ENCODE results near the gene KCNT1.

KCNT1 gene

DNA sequence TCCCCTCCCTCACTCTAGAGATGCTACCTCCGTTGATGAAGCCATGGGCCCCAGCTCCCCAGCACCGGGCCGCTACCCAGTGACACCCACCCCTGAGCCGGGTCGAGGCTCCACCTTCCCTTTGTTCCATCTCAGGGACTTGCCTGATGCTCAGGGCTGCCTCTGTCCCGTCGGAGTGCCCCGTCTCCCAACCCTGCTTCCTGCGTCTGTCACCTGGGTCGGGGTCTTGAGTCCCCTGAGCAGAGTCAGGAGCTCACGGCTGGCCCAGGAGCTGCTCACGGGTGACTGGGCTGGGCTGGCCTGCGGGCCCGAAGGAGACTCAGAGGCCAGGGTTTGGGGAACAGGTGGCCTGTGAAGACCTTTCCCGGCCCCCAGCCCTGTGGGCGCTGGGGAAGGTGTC, 85.3 kb downstream of the KCNT1 start:
- DNase-seq = no peak

DNA sequence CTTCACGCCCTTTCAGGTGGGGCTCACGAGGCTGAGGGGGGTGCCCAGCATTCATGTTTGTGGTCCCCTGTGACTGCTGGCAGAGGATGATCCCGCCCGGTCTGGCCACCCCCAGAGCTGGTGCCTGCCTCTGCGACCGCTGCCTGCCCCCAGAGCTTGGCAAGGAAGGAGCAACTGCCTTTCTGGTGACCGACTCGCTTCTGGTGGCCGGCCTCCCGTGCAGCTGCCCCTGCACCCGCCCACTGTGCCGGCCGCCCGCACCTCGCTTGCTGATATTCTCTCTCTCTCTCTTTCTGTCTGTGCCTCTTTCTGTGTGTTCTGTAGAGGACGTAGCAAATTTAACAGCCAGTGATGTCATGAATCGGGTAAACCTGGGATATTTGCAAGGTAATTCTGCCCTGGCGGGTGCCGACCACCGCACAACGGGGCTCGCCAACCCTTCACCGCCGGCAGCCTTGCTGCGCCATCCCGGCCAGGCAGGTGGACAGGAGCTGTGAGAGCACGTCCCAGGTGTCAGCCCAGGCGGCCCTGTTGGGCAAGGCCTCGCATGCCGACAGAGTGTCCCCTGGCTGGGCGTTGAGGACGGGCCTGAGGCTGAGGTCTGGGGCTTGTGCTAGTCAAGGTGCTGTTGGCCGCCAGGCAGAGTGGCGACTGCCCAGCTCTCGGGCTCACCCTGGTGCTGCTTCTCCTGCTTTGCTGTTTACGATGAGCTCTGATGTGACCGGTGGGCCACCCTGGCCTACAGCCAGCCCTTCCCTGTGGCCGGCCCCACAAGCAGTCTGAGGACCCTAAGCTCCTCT, 86.0 kb downstream of the KCNT1 start:
- DNase-seq = no peak

DNA sequence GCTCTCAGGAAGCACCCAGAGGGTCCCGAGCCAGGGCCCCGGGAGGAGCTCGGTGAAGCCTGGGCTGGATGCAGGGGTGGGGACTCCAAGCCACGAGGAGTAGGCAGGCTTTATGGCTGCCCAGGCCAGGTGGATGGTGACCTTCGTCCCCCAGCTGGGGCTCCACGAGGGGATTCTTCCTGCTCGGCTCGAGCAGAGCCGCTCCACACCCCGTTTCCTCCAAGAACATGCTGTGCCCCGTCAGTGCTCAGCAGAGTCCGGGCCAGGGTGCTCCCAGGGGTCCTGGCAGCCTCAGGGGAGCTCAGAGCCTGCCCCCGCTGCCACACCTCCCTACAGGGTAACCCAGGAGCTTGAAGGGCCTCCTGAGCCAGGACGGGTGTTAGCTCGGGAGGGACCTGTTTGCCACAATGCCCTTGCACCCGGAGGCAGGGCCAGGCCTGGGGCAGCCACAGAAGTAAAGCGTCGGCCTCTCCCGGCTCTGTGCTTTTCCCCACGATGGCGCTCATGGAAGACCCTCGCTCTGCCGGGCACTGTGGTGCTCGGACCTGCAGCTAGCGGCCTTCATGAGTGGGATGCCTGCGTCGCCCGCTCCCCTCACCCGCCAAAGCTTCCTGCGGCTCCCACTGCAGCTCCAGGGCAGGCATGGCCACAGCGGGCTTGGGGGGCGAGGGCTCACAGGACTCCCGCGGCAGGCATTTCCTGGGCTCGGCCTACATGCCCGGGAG, 86.8 kb downstream of the KCNT1 start:
- DNase-seq = no peak

DNA sequence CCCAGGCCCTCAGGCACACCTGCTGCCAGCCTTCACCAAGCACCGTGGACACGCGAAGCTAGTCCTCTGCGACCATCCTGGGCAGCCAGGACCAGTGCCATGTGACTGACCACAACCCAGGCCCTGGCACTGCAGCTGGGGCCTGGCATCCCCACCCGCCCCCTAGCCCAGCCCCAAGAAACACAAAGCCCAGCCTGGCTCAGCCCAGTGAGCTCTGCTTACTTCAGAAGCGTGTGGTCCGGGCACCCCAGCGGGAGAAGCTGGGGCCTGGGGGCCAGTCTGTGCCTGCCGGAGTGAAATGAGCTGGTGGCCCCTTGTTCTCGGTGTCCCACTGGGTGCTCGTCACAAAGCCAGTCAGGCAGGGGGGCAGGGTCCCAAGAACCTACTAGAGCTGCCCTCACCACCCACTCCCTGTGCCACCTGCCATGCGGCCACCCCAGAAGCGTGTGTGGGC, 87.9 kb downstream of the KCNT1 start:
- no peak for DNase-seq

DNA sequence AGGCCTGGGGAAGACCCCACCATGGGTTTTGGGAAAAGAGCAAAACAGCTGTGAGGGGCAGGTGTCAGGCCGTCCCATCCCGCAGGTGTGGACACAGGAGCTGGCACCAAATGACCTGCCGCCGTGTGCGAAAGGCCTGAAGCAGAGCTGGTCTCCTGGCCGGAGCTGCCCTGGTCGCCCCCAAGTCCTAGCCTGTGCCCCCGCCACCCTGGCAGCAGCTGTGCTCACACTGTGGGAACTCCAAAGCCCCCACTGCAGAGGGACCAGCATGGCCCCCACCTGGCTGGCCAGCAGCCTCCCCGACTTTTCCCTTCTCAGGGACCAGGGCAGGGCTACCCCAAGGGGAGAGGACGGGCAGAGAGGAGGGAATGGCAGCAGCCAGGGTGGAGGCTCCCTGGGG, 88.4 kb downstream of the KCNT1 start:
- DNase-seq = no peak

DNA sequence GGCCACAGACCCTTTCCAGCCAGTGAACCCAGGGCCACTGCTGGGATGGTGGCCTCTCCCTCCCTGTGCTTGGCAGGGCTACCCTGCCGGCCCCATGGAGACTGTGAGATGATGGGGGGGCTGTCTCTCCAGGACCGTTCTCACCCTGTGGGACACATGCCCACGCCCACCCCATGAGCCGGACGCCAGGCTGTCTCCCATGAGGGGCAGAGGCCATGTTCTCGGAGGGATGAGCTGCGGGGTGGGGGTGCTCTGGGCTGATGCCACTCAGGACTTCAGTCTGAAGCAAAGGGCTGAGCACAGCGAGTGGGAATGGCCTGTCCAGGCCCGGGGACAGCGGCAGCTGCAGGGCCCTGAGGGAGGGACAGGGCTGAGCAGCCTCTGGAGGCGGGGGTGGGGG, 88.9 kb downstream of the KCNT1 start:
- no peak for DNase-seq

DNA sequence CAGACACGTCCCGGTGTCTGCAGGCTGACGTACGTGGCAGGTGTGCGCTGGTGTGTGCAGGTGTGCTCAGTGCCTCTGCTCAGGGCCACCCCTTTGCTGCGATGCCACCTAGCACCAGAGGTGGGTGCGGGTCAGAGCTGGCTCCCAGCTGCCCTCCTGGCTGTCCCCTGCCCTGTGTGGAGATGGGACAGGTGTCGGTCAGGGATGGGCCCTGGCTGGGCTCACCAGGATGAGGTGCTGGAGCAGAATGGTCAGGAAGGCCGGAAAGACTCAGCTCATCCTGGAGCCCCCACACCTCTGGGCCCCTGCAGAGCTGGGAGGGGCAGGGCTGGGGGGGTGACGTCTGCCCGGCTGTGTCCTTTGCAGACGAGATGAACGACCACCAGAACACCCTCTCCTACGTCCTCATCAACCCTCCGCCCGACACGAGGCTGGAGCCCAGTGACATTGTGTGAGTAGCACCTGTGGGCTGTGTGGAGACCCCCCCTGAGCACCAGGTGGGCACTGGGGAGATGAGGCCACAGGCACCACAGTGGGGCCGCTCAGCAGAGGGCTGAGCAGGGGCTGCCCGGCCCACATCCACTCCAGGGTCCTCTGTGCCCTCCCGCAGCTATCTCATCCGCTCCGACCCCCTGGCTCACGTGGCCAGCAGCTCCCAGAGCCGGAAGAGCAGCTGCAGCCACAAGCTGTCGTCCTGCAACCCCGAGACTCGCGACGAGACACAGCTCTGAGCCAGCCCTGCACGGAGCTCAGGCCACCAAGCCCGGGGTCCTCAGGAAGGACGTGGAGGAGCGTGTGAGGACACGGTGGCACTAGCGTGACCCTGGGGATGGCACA, 89.7 kb downstream of the KCNT1 start:
- DNase-seq = no peak

DNA sequence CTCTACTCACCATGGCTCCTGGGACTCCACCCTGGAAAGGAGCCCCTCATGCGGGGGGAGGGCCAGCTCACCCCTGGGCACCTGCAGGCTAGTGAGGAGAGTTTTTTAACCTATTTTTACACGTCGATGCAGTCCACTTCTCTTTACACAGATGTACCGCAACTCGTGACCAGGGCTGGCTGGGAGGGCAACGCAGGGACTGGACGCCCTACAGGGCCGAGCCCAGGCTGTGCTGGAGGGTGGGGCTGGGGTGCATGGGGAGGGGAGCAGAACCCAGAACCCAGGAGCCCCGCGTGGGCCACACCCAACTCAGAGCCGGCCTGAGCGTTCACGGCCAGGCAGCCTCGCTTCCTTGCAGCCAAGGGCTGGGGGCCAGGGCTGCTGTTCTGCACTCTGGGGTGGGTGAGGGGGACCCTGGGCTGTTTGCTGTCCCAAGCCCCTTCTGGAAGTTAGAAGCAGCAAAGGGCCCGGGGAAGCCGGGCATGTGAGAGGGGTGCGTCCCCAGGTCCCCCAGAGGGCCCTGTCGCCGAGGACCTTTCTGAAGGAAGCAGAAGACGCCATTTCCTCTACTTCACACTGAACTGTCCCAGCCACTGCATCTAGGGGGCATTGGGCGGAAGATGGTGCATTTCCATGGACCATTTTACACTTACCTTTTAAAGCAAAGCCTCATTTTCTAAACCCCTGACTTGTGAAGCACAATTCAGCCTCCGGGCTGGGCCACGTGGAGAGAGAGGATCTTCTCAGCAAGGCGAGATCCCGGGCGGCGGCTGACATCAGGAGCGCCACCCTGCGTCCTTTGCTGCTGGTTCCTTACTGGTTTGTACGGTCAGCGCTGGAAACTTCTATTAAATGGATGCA, 90.5 kb downstream of the KCNT1 start:
- no peak for DNase-seq

DNA sequence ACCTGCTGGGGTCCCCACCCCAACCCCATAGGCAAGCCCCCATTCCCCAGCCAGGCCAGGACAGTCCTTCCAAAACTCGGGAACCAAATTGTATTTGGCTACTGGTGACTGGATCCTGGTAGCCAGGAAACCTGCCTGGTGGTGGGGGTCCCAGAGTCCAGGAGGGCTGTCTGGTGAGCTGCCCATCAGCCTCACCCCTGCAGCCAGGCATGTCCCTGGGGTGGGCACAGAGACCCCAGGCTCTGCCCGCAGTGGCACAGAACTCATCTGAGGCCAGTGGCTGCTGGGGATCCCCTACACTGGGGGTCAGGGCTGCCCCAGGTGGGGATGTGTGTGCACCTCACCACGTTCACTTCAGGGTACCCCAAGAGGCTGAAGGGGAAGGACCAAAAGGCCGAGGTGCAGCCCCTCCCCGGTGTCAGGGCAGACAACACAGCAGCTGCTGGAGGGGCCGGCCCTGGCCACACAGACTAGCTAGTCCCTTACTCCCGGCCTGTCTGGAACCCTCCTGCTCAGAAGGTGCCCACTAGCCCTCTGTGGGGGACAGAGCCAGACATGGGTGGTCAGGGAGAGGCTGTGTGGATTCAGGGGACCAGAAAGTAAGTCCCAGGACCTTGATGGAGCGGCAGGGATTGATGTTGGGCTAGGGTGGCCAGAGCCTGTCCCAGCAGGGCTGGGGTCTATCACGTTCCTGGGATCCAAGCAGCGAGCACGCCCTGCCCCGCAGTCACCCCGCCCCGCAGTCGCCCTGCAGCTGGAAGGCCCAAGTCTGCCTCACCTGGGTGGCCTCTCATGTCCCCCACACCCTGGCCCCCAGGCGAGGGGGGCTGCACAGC, 91.5 kb downstream of the KCNT1 start:
- no peak for DNase-seq

DNA sequence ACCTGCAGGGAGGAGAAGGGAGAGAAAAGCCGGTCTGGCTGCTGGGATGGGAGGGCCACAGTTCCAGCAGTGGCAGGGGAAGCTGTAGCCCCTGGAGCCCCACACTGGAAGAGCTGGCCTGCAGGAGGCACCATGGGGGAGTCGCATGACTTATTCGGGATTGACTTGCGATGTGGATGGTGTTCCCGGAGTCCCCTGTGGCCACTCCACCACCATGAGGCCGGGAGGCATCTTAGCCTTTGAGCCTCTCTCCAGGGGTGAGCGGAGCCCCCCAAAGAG, 92.0 kb downstream of the KCNT1 start:
- DNase-seq = no peak

DNA sequence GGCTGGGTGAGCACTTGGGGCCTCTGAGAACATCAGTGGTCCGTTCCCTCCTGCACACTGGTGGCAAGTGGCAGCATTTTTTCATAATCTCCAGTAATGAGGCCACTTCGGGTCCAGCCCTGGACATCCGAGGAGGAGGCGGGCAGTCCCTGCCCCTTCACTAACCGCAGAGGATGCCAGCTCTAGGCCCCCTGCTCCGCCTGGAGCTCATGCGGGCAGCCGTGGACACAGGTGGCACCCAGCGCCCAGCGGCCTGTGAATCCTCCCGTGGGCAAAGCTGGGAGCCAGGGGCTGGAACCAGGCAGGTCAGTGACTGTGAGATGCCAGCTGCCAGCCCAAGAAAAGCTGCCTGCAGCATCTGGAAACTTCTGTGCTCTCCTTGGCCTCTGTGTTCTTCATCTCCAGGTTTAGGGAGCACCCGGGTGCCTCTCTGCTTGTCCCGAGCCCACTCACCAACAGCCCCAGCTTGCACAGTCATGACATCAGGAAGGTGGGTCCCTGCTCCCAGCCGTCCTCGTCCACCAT, 92.4 kb downstream of the KCNT1 start:
- no peak for DNase-seq

DNA sequence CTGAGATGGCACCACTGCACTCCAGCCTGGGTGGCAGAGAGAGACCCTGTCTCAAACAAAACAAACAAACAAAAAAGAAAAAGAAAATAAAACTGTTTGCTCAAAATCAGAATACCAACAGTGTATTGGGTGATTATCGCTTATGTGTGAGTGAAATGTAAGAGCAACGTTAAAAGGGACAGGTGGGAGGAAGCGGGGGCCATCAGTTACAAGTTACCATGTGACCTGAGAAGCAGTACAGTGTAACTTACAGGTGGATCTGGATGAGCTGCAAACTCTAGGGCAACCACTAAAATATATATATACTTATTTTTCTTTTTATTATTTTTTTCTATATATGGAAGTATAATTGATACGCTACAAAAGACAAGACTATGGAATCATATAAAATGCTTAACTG, 93.4 kb downstream of the KCNT1 start:
- no peak for DNase-seq

DNA sequence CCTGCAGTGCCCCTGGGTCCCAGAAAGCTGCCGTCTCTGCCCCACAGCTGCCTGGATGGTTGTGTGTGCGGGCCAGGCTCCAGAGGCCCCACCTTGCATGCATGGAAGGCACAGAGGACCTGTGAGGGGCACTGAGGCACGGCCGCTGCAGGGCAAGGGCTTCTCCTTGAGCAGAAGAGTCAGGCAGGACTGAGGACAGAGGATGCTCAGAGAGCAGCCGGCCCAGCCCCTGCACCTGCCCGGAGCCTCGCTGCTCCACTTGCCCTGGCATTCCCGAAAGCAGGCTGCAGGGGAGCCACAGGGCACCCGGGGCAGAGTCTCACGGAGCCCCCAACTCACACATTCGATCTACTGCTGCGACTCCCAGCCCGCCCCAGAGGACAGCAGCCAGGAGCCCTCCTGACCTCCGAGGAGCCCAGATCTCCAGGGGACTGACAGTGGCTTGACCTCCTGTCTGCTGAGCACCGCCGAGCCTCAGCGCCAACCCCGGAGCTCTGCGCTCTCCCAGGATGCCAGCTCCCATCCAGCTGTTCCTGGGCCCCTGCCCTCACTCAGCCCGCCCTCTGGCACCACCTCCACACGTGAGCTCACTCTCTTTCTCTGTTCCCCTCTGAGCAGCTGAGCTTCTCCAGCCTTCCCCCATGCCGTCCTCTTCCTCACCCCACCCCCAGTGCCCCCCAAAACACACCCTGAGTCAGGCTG, 95.0 kb downstream of the KCNT1 start:
- no peak for DNase-seq

DNA sequence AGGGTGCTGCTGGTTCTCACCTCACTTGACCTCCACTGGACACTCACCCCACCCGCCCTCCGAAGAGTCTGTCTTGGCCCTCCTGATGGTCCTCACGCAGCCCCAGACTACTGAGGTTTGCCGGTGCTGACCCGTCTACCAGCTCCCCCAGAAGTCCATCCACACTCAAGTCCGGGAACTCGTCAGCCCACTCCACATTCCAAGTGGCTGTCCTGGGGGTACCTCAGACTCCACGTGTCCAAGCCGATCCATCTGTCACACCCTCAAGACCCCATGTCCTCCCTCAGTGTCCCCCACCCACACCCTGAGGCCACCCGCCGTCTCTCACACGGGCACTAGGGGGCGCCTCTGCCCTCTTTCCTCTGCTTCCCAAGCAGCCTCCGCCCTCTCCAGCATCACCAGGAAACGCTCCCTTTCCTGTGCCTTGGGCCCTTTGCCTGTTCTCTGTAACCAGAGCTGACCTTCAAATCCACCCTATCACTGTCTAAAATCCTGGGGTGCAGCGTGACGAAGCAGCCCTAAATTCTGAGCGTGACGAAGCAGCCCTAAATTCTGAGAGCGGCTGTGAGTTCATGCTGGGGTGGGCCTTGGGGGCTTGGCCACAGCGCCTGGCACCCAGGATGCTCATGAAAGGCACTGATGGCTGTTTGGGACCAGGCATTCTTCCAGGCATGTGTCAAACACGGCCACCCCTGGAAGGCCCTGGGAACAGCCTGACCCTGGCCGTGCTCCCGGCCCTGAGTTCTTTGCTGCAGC, 95.7 kb downstream of the KCNT1 start:
- no peak for DNase-seq

DNA sequence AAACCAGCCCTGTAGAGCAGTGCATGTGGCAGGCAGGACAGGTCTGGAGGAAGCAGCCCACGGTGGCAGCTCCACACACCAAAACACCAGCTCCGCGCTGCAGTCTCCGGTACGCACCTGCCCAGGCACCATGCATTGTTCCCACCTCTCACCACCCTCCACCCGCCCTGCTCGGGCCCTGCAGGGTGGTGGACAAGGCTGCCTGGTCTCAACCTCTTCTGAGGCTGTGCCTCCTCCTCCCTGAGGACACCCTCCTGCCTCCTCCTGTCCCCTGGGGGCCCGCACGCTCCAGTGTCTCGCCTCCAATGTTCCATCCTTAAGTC, 96.2 kb downstream of the KCNT1 start:
- no peak for DNase-seq

DNA sequence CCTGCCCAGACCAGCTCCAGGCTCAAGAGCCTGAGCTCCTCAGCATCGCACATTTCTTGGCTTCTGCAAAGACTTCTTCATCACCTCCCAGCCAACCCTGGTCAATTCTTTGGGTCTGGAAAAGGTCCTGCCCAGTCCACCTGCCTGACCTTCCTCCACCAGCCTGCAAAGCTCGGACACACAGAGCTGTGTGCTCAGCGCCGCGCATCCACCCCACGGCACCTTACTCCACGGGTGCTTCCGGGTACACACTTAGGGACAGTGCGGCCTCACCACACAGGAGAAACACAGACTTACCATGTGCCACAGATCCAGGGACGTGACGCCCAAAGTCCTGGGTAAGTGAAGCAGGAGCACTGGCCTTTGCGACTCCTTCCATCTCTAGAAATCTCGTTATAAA, 97.3 kb downstream of the KCNT1 start:
- no peak for DNase-seq

DNA sequence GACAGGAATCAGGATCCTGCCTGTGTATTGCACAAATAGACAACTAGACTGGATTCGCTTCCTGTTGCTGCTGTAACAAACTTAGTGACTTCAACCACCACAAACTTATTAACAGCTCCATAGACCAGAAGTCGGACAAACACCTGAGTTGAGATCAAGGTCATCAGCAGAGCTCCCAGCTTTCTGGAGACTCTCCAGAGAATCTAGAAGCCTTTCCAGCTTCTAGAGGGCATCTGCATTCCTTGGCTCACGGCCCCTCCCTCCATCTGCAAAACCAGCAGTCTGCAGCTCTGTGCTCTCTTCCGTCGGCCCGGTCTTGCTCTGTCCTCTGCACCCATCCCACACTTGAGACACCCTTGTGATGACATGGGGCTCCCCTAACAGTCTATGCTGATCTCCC, 99.1 kb downstream of the KCNT1 start:
- no peak for DNase-seq

DNA sequence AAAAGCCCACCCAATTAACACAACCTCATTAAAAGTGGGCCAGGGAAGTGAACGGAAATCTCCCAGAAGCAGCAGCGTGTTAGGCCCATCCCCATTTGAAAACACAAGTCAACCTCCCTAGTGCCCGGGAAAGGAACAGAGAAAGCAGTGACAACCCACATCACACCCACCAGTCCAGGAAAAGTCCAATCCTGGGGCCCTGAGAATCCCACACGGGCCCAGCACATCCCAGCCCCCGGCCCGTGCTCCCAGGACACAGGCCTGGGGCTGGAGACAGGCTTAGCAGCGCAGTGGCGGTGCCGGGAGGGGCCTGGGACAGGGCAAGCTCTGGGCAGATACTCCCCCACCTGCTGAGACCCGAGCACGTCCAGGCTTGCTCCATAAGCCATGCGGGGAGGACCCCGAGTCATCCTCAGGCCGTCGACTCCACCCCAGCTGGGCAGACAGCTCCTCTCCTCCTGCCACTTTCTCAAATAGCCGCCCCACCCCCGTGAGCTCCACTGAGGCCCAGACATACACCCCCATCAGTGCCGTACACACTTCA, 101.0 kb downstream of the KCNT1 start:
- no peak for DNase-seq

DNA sequence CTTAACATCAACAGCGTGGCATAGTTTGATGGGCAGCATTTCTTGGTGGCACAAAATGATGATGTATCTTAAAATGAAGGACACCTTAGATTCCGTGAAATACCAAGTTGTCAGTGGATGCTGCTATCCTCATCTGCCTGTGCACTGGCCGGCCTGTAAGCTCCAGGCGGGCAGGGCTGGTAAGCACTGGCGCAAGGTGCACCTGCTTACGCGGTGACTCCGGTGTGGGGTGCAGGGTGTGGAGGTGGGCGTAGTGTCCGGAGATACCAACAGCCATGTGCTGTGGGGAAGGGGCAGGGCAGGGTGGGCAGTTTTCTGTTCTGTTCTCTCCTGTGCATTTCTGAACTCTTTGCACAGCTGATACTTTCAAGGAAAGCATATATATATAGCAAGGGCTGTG, 101.5 kb downstream of the KCNT1 start:
- DNase-seq = no peak
